HG03439 (cell line): ENCODE results near the gene MYL11.
A peak's percentile ranks its signal among the peaks of the same experiment; 100 is the strongest.

Experiments
- ATAC-seq: cut with Tn5 transposase; IDR thresholded peaks from one replicate; pipeline ENCODE4 v1.9.1; 2021; ENCODE audit warnings: mild to moderate bottlenecking, moderate library complexity; ENCODE audit not compliant: unreplicated experiment

MYL11 gene

GRCh38 chr16:30416624-30417528, 42.3 kb downstream of the MYL11 start:
- ATAC-seq: no peak

- ATAC-seq: peak; percentile 83
Measured at GRCh38 chr16:30417529-30418349, 43.1 kb downstream of the MYL11 start.

GRCh38 chr16:30418350-30419181, 44.0 kb downstream of the MYL11 start:
- no peak for ATAC-seq

- no peak for ATAC-seq
Measured at GRCh38 chr16:30421010-30421409, 46.4 kb downstream of the MYL11 start.
